EL (cell line): ENCODE data around the gene RNF121.

Experiments used
- DNase-seq: peaks from one replicate; pipeline ENCODE4 v3.0.0-alpha.2; 2016

Gene RNF121

DNA sequence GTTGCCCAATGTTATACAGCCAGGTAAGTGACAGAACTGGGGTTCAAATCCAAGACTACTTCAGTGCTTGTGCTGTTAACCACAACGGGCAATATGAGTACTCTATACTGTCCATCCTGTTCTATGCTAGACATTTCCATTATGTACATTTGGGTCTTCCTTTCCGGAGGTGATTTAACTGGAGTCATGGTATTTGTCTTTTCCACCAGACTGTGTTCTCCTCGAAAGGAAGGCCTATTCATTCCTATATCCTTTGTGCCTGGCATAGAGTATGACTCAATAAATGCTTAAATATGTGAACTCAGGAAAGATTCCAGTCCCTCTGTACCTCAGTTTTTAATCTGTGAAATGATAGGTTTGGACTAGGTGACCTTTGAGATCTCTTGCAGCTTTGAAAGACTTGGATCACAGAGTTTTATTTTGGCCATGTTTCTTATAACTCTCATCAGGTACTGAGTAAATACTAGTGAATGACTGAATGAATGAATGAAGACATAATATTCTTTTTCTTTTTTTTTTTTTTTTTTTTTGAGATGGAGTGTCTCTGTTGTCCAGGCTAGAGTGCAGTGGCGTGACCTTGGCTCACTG is 6.6 kb downstream of the RNF121 start:
- no peak for DNase-seq

DNA sequence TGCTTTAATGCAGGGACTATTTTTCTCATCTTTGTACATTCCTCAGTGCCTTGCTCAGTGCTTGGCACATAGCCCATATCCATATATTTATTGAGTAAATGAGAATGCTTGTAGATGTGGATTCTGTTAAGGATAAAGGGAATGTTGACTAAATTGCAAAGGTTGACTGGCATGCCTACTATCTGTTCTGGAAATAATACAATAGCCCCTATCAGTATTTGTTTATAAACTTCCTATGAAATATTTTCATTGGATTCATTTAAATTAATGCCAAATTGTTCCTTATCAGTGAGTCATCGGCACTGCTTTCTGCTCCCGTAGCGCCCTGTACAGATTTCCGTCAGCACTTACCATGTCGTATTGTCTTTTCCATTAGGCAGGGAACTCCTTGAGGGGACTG is 8.0 kb downstream of the RNF121 start:
- DNase-seq, result peak; percentile 62

GRCh38 chr11:71937826-71938225 is 9.0 kb downstream of the RNF121 start:
- no peak for DNase-seq

DNA sequence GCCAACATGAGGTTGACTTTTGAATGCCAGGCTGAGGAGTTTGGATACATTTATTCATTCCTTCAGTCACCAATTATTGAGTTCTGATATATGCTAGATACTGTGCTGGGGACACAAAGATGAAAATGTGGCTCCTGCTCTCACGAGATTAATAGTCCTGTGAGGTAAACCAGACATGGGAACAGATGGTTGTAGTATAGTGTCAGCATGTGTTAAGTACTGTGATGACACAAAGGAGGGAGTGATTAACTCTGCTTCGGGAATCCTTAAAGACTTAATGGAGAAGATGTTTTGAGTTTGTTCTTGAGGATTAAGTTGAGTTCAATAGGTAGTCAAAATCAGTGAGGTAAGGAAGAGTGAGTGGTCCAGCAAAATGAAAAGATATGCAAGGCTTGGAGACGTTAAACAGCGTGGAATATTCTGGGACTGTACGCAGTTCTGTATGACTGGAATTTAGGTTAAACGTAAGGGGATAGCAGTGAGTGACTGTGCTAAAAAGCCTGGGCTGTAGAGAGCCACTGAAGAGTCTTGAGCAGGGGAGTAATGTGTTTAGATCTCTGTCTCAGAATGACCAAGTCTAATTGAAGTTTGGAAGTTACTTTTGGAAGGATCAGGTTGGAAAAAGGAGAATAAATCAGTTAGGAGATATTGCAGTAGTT is 11.8 kb downstream of the RNF121 start:
- no peak for DNase-seq

- peak; percentile 67 for DNase-seq
Measured at GRCh38 chr11:71946144-71946571, 17.3 kb downstream of the RNF121 start.

DNA sequence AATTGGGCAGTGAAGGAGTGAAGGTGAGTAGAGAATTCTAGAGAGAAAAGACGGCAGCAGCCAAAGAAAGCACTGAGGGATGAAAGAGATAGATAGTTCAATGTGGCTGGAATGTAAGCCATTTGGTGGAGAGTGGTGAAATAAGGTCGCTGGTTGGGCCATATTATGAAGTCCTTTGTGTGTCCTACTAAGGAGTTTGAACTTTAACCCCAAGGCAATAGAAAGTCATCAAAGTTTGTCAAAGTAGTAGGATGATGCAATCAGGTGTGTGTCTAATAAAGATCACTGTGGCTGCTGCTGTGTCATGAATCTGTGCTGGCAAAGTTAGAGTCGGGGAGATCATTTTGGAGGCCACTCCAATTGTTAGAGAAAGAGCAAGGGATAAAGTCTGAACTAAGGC is 18.7 kb downstream of the RNF121 start:
- no peak for DNase-seq

GRCh38 chr11:71948314-71949027 is 19.6 kb downstream of the RNF121 start:
- no peak for DNase-seq

- DNase-seq, result no peak
Measured at GRCh38 chr11:71949034-71949433, 20.2 kb downstream of the RNF121 start.

DNA sequence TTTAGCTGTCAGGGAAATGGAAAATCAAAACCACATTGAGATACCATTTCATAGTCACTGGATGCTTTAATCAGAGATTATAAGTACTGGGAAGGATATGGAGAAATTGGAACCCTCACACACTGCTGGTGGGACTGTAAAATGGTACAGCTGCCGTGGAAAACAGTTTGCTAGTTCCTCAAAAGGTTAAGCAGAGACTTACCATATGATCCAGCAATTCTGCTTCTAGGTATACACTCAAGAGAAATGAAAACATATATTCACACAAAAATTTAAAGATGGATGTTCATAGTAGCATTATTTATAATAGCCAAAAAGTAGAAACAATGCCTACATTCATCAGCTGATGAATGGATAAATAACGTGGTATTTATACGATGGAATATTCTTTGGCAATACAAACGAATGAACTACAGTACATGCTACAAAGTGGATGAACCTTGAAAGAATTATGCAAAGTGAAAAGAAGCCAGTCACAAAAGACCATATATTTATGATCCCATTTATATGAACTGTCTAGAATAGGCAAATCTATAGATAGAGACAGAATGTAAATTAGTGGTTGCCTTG is 23.0 kb downstream of the RNF121 start:
- no peak for DNase-seq

- no peak for DNase-seq
Measured at GRCh38 chr11:71955898-71956456, 27.1 kb downstream of the RNF121 start.

DNA sequence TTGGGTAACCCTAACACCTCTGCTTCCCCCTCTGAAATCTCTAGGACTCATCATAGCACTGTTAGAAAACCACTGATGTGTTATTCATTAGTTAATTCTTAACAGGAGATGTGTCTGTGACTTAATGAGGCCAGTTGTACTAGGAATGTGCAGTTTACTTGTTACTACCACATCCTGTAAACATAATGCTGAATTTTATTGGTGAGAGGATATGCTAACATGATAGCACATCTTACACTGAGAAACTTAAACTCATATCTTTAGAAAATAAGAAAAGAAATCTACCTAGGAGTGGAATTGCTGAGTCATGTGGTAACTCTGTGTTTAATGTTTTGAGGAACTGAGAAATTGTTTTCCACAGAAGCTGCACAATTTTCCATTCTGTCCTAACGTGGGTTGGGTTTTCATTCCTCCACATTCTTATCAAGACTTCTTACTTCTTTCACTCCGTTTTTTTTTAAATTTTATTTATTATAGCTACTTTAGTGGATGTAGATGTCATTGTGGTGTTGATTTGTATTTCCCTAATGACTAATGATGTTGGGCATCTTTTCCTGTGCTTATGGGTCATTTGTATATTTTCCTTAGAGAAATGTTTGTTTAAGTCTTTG is 33.7 kb downstream of the RNF121 start:
- peak; percentile 45 for DNase-seq

- DNase-seq, result no peak
Measured at GRCh38 chr11:71963468-71963867, 34.6 kb downstream of the RNF121 start.

- DNase-seq, result no peak
Measured at GRCh38 chr11:71964641-71965040, 35.8 kb downstream of the RNF121 start.

- no peak for DNase-seq
Measured at GRCh38 chr11:71971680-71972079, 42.8 kb downstream of the RNF121 start.

DNA sequence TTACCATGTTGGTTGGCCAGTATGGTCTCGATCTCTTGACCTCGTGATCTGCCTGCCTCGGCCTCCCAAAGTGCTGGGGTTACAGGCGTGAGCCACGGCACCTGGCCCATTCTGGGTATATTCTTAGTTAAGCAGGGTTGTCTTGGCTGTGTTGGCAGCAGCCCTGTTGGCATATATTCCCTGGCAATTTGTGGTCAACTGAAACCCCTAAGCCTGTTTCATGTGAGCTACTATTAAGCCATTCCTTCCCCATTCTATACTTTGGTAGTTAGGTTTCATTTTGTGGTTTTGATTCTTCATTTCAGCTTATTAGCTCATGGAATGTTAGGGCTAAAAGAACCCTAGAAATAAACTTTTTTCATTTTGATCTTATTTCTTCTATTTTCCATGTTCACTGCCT is 47.7 kb downstream of the RNF121 start:
- DNase-seq, result no peak

DNA sequence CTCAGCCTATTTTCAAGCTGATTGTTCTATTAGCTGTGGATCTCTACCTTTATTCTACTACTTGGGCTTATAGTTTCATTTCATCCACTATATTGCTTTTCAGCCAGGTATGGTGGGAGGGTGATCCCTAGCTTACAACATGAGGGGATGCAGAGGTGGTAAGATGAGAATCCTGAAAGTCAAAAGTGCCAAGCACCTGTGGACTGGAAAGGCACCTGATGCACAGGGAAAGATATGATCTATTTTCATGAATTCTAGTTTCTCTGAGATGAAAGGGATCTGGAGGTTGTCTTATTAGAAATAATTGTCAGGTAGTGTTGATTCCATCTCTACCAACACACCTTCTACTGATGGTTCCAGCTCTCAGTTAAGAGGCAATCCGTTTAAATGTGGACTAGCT is 48.2 kb downstream of the RNF121 start:
- DNase-seq, result no peak

DNA sequence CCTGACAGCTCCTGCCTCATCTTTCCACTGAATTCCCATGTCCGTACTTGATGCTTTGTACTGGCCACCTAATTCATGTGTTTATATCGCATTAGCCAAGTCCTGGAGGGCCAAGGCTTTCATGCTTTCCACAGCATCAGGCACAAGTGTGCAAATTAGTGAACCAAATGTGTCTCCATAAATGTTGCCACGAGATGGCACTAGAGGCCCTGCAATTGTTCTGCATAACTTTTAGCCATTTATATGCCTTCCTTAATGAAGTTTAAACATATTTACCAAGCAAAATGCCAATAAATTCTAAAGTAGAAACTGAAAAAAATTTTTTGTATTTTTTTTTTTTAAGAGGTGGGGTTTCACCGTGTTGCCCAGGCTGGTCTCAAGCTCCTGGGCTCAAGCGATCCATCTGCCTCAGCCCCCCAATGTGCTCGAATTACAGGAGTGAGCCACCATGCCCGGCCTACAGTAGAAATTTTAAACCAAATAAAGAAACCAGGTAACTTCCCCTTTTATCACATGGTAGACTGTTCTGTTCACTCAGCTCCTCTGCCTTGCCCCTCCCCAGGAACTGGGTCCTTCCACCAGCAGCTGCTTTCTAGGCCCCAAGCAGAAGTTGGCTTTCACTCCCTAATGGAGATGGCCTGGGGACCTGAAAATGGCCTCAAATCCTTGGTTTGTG is 49.0 kb downstream of the RNF121 start:
- peak; percentile 59 for DNase-seq

GRCh38 chr11:71979094-71979493 is 50.2 kb downstream of the RNF121 start:
- DNase-seq, result no peak

DNA sequence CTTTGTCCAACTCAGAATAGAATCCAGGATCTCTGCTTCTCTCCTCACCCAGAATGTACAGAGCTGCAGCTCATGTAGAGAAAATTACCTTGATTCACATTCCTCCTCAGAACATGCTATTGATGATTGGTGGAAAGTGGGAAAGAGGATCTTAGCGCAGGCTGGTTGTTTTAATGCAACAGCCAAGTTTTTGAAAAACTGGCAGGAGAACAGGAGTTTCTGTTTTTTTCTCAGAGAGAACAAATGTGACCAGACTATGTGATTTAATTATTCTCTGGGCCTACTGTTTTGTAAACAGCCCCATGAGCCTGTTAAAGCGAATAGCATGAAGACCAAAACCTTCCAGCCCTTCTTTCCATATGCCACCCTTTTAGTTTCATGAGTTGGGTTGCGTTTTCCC is 50.8 kb downstream of the RNF121 start:
- no peak for DNase-seq

DNA sequence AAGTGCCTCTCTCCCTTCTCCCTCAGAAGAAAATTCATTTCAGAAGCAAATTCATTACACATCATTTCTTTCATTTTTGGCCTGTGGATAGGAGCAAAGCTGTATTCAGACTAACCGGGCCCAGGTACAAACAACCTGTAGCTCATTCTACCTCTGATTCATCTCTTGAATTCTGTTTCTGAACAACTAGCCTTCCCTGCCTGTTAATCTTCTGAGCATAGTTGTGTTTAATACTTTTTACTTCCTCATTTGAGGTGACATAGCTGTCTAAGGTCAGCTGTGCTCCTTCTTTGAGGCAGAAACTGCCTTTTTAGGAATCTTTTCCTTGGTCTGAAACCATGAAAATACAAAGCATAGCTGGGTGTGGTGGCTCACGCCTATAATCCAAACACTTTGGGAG is 57.3 kb downstream of the RNF121 start:
- DNase-seq, result no peak

DNA sequence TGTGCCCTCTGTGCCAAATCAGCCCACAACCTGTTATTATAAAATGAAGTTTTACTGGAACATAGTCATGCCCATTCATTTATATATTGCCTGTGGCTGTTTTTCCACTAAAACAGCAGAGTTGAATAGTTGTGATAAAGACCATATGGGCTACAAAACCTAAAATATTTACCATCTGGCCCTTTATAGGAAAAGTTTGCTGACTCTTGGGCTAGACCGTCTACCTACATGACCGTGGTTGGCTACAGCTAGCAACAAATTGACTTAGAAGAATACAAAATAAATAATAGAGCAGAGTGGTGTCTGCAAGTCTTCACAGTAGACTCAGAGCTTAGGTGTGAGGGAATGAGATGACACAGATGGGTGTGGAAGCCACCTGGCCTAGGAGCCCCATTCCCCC is 58.7 kb downstream of the RNF121 start:
- no peak for DNase-seq

DNA sequence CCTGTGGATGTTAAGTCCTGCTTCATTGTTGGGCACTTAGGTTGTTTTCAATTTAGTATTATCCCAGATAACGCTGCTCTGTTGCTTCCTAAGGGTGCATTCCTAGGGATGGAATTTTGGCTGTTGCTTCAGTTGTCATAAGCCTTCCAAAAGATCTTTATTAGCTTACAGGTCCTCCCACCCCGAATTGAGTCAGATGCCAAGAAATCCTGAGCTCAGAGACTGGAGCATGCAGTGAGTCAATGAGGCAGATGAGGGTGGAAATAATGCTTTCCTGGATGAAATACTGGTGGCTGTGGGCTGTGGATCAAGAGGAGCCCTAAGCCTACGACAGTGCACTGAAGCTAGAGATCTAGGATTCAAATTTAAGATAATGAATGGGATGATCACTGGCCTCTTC is 59.2 kb downstream of the RNF121 start:
- DNase-seq, result peak; percentile 85

- DNase-seq, result no peak
Measured at GRCh38 chr11:71990701-71991100, 61.9 kb downstream of the RNF121 start.
